ENCODE results near the gene CLCN3.
"Not testable (repeated sequence)": the region's sequence is repeated elsewhere in the genome, so short reads cannot be mapped to it uniquely, and the experiment has no call there.

The CLCN3 gene

GRCh38 chr4:169619958-169620879 is at the start of gene CLCN3:
Gene CLCN3 (plus strand): TSS chr4:169620578. CDS start chr4:169635929, 15,351 bp downstream.
- peak; percentile 93 for DNase-seq

- DNase-seq = not testable (repeated sequence)
Observed at GRCh38 chr4:169571012-169571411, 49.4 kb upstream of the CLCN3 start.

- no peak for DNase-seq
Observed at GRCh38 chr4:169571435-169571834, 48.9 kb upstream of the CLCN3 start.

- DNase-seq = no peak
Observed at GRCh38 chr4:169573889-169574288, 46.5 kb upstream of the CLCN3 start.

GRCh38 chr4:169582203-169582602 is 38.2 kb upstream of the CLCN3 start:
- DNase-seq = no peak

- no peak for DNase-seq
Observed at GRCh38 chr4:169582706-169583105, 37.7 kb upstream of the CLCN3 start.

- no peak for DNase-seq
Observed at GRCh38 chr4:169583563-169583962, 36.8 kb upstream of the CLCN3 start.

- DNase-seq = no peak
Observed at GRCh38 chr4:169593050-169593560, 27.3 kb upstream of the CLCN3 start.

GRCh38 chr4:169594560-169595195 is 25.7 kb upstream of the CLCN3 start:
- no peak for DNase-seq

GRCh38 chr4:169601016-169601771 is 19.2 kb upstream of the CLCN3 start:
- DNase-seq = no peak

- DNase-seq = no peak
Observed at GRCh38 chr4:169603312-169603711, 17.1 kb upstream of the CLCN3 start.

- no peak for DNase-seq
Observed at GRCh38 chr4:169604131-169604900, 16.1 kb upstream of the CLCN3 start.

- DNase-seq = no peak
Observed at GRCh38 chr4:169604903-169605331, 15.5 kb upstream of the CLCN3 start.

GRCh38 chr4:169611157-169611556 is 9.2 kb upstream of the CLCN3 start:
- DNase-seq = no peak

GRCh38 chr4:169611991-169612870 is 8.1 kb upstream of the CLCN3 start, which contains the start of gene NEK1:
Gene NEK1 (minus strand): TSS chr4:169612583. CDS start chr4:169602630, 9,953 bp downstream.
- DNase-seq = peak; percentile 88

- DNase-seq = peak; percentile 61
Observed at GRCh38 chr4:169612871-169613859, 7.2 kb upstream of the CLCN3 start.

- no peak for DNase-seq
Observed at GRCh38 chr4:169615467-169616106, 4.8 kb upstream of the CLCN3 start.

- no peak for DNase-seq
Observed at GRCh38 chr4:169616846-169617245, 3.5 kb upstream of the CLCN3 start.

GRCh38 chr4:169617306-169617705 is 3.1 kb upstream of the CLCN3 start:
- DNase-seq = no peak

Data from NCI-H1436 (cell line).